Neutrophil (primary cell): Measurements from ENCODE around the gene HNRNPA1L2.

Experiments
- H3K27ac ChIP-seq: fragments of 200-600 bp; sonication (generic); 2 replicates; pipeline ENCODE4 v1.5.1; 2016; ENCODE audit warnings: mild to moderate bottlenecking, moderate library complexity
- H3K27me3 ChIP-seq: fragments of 200-600 bp; sonication (generic); 2 replicates; pipeline ENCODE4 v1.6.0; 2016; ENCODE audit warnings: mild to moderate bottlenecking
- H3K36me3 ChIP-seq: fragments of 200-600 bp; sonication (generic); 2 replicates; pipeline ENCODE4 v1.5.1; 2017
- H3K4me1 ChIP-seq, 2 experiments: fragments of 200-600 bp in 1 of 2; sonication (generic) in 1 of 2; 1 replicate in 1 of 2; 2 replicates in 1 of 2; pipeline versions ENCODE4 v1.5.1 to v1.6.1; 2013 to 2016; ENCODE audit warnings: low read depth in 1 of 2, low read length in 1 of 2, mild to moderate bottlenecking in 1 of 2, moderate library complexity in 1 of 2; ENCODE audit not compliant: control insufficient read depth in 1 of 2, insufficient read depth in 1 of 2
- H3K4me3 ChIP-seq, 2 experiments: fragments of 200-600 bp in 1 of 2; sonication (generic) in 1 of 2; 1 replicate in 1 of 2; 2 replicates in 1 of 2; pipeline ENCODE4 v1.5.1; 2013 to 2016; ENCODE audit warnings: low read depth in 1 of 2, low read length in 1 of 2, mild to moderate bottlenecking in 1 of 2, moderate library complexity in 1 of 2
- H3K9me3 ChIP-seq: fragments of 200-600 bp; sonication (generic); 2 replicates; pipeline ENCODE4 v1.5.1; 2016
- TF ChIP-seq, protein P1 (sequence below): fragments of 200-600 bp; sonication (generic); IDR thresholded peaks from 2 replicates; pipeline ENCODE4 v1.5.1; 2016; ENCODE audit warnings: antibody characterized with exemption

HNRNPA1L2 gene

GRCh38 chr13:52646967-52647366 is 4.7 kb downstream of the HNRNPA1L2 start:
- TF ChIP-seq, protein P1, sequence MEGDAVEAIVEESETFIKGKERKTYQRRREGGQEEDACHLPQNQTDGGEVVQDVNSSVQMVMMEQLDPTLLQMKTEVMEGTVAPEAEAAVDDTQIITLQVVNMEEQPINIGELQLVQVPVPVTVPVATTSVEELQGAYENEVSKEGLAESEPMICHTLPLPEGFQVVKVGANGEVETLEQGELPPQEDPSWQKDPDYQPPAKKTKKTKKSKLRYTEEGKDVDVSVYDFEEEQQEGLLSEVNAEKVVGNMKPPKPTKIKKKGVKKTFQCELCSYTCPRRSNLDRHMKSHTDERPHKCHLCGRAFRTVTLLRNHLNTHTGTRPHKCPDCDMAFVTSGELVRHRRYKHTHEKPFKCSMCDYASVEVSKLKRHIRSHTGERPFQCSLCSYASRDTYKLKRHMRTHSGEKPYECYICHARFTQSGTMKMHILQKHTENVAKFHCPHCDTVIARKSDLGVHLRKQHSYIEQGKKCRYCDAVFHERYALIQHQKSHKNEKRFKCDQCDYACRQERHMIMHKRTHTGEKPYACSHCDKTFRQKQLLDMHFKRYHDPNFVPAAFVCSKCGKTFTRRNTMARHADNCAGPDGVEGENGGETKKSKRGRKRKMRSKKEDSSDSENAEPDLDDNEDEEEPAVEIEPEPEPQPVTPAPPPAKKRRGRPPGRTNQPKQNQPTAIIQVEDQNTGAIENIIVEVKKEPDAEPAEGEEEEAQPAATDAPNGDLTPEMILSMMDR: no peak
- Histone ChIP-seq H3K27ac (no peak overlapping the region), H3K36me3 (no peaks in the 10 kb centered on the region), H3K4me1 (peaks cover 6 to 8% of the 10 kb centered on the region in 2 experiments), H3K4me3 (no peak overlapping the region), H3K27me3 (no peaks in the 10 kb centered on the region), H3K9me3 (no peaks in the 10 kb centered on the region)

DNA sequence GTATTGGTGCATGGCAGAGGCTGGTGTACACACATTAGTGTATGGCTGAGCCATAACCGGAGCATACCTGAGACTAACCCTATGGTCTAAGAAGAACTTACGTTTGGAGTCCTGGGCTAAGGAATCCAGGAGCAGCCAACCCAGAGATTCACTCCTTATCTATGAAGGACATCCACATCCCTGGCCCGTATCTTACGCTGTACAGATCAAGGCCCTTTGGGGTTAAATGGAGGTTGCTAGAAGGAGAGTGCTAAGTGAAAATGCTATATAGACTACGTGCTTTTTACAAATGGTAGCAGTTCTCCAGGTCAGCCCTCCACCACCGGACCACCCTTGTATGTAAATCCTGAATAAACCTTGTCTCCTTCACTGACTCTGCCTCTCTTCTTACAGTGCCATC is 8.5 kb downstream of the HNRNPA1L2 start:
- H3K9me3 ChIP-seq: no peaks in the 10 kb centered on the region
- no peak overlapping the region for H3K4me3 ChIP-seq
- no peaks in the 10 kb centered on the region for H3K36me3 ChIP-seq
- H3K27me3 ChIP-seq: no peaks in the 10 kb centered on the region
- TF ChIP-seq, protein P1: no peak
- H3K4me1 ChIP-seq: peaks cover 21 to 22% of the 10 kb centered on the region in 2 experiments
- H3K27ac ChIP-seq: no peak overlapping the region

GRCh38 chr13:52651897-52652195 is 9.6 kb downstream of the HNRNPA1L2 start:
- H3K9me3 ChIP-seq: no peaks in the 10 kb centered on the region

DNA sequence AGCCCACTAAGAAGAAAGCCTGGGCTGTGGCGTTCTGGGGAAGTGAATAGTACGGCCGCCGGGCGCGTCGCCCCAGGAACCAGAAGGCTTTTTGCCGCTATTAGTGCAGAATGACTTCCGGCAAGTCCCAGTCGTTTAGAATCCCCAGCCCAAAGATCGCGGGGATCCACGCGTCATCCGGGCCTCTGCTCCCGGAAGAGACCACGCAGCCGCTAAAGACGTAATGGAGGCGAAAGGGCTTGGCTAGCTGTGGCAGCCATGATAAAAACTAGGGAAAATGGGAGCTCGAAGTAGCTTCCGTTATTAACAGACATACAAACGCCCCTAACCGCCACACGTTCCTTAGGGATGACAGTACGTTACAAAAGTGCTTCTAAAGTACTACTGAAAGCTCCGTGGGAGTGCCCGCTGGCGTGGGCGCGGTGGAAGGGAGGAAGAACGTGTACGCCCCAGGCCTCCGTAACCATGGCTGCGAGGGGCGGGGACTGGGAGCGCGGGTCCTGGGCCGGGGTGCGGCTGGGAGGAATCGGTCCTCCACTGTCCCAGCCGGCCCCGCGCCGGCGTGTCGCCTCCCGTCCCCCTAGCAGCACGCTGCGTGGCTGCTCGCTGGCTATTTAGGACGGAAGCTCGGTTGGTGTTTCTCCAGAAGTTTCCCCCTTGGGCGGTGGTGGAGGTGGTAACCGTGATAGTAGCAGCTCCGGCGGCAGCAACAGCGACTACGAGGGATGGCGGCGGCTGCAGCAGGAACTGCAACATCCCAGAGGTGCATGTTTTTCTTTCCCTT is 10.2 kb downstream of the HNRNPA1L2 start, which contains the start of gene SUGT1:
TSS of gene SUGT1 (plus strand) at position 641 of the 784 bp plus-strand sequence. CDS start at position 726, 85 bp downstream.
- Histone ChIP-seq H3K27ac (peak within 1 kb of the TSS; percentile 74), H3K4me1 (peaks cover 21 to 22% of the 10 kb centered on the region in 2 experiments), H3K27me3 (no peaks in the 10 kb centered on the region), H3K9me3 (no peaks in the 10 kb centered on the region), H3K36me3 (no peaks in the 10 kb centered on the region), H3K4me3 (peak within 1 kb of the TSS; percentile 77 to 78)
- TF ChIP-seq, protein P1: peak; percentile 32

More at GRCh38 chr13:52651897-52652195, 9.6 kb downstream of the HNRNPA1L2 start:
- H3K36me3 ChIP-seq: no peaks in the 10 kb centered on the region
- peaks cover 21 to 22% of the 10 kb centered on the region in 2 experiments for H3K4me1 ChIP-seq
- peak overlapping the region; percentile 77 to 78 for H3K4me3 ChIP-seq
- TF ChIP-seq, protein P1: no peak
- H3K27ac ChIP-seq: peak overlapping the region; percentile 74
- H3K27me3 ChIP-seq: no peaks in the 10 kb centered on the region

DNA sequence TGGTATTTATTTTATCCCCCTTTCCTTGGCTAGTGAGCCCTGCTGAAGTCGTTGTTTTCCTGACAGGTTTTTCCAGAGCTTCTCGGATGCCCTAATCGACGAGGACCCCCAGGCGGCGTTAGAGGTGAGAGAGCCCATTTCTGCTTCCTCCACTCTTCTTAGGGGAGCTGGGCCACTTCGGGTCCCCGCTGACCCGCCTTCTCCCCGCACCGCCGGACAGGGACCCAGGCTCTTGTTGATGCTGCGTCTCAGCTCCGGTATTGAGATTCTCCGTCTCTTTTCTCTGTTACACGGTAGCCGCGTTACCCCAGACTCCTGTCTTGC is 10.7 kb downstream of the HNRNPA1L2 start:
- TF ChIP-seq, protein P1: no peak
- peak overlapping the region; percentile 77 to 78 for H3K4me3 ChIP-seq

More for the DNA sequence above, 10.7 kb downstream of the HNRNPA1L2 start:
- Histone ChIP-seq H3K36me3 (peaks cover 4% of the 10 kb centered on the region), H3K27ac (peak overlapping the region; percentile 74), H3K4me1 (peaks cover 21 to 22% of the 10 kb centered on the region in 2 experiments), H3K27me3 (no peaks in the 10 kb centered on the region), H3K9me3 (no peaks in the 10 kb centered on the region)
